ENCODE data around the gene ATP5ME. TPM values are rescaled to one million over a fixed set of nuclear protein-coding genes. Genes with fewer than 3 reads are reported as not detected.

The ATP5ME gene
- total RNA-seq, 4 donors from 2014 or later: 24.7 to 172 (median 91.5) TPM

GRCh38 chr4:683982-684622 lies 10.0 kb upstream of the ATP5ME start:
- DNase-seq: peak in 1 of 2 donors; percentile 64
- in situ Hi-C loops (cut with MboI; ENCODE audit: low sequenced_read_pairs in 4 of 4) (no loop called here), intact Hi-C loops (cut with DNase I; ENCODE audit: low total_unique reads) (loop anchor here (10.0 kb wide), 1 partner anchor 491 kb away; the partner anchor contains the start of gene SPON2)
- TF ChIP-seq POLR2A (IDR thresholded peaks at IDR 0.05): no peak
- TF ChIP-seq, protein P1, sequence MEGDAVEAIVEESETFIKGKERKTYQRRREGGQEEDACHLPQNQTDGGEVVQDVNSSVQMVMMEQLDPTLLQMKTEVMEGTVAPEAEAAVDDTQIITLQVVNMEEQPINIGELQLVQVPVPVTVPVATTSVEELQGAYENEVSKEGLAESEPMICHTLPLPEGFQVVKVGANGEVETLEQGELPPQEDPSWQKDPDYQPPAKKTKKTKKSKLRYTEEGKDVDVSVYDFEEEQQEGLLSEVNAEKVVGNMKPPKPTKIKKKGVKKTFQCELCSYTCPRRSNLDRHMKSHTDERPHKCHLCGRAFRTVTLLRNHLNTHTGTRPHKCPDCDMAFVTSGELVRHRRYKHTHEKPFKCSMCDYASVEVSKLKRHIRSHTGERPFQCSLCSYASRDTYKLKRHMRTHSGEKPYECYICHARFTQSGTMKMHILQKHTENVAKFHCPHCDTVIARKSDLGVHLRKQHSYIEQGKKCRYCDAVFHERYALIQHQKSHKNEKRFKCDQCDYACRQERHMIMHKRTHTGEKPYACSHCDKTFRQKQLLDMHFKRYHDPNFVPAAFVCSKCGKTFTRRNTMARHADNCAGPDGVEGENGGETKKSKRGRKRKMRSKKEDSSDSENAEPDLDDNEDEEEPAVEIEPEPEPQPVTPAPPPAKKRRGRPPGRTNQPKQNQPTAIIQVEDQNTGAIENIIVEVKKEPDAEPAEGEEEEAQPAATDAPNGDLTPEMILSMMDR (IDR thresholded peaks at IDR 0.05 in 4 of 5, conservative IDR thresholded peaks at IDR 0.05 in 1 of 5): peak; percentile 46 to 71 (median 62)
- Histone ChIP-seq H3K9me3 (no peaks in the 10 kb centered on the region), H3K36me3 (no peaks in the 10 kb centered on the region), H3K27me3 (peaks cover 0 to 19% (median 6%) of the 10 kb centered on the region in 3 donors), H3K4me1 (peaks cover 17 to 30% of the 10 kb centered on the region in 2 donors), H3K27ac (no peak overlapping the region), H3K4me3 (no peak overlapping the region)
- ATAC-seq: peak in 1 of 2 donors; percentile 14

- Histone ChIP-seq H3K4me1 (peaks cover 17 to 33% of the 10 kb centered on the region in 2 donors), H3K27me3 (peaks cover 0 to 21% (median 6%) of the 10 kb centered on the region in 3 donors), H3K27ac (no peak overlapping the region), H3K9me3 (no peaks in the 10 kb centered on the region), H3K36me3 (no peaks in the 10 kb centered on the region), H3K4me3 (no peak overlapping the region)
- DNase-seq: no peak
- no peak for ATAC-seq
- intact Hi-C loops (cut with DNase I; ENCODE audit: low total_unique reads): loop anchor here (10.0 kb wide), 1 partner anchor 491 kb away; the partner anchor contains the start of gene SPON2
- no peak for TF ChIP-seq POLR2A (IDR thresholded peaks at IDR 0.05)
- TF ChIP-seq, protein P1 (IDR thresholded peaks at IDR 0.05 in 4 of 5, conservative IDR thresholded peaks at IDR 0.05 in 1 of 5): no peak
- in situ Hi-C loops (cut with MboI; ENCODE audit: low sequenced_read_pairs in 4 of 4): no loop called here
Measured at GRCh38 chr4:683247-683897, 9.3 kb upstream of the ATP5ME start.

DNA sequence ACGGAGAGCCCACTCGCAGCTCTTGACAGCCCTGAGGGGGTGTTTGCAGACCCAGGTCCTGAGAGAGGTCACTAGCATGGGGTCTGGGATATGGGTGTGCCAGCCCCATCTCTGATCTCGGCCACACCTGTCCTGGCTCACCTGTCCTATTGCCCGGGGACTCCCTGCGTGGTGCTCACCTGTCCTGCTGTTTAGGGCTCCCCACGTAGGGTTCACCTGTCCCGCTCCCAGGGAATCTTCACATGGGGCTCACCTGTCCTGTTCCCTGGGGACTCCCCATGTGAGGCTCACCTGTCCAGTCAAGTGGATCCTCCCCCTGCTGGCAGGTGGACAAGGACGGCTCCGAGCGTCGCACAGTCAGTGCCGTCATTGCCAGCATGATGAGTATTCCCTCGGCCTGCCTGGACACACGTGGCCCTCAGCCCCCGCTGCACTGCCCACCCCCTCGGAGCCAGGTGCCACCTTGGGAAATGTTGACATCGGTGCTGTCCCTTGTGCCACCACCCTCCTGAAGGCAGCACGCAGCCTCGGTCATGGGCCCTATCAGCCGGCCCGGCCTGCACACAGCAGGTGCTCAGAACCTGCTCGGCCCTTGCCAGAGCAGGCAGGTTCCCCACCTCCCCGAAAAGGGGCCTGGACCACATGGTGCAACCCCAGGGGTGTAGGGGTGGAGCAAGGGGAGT lies 8.6 kb upstream of the ATP5ME start:
- intact Hi-C loops (cut with DNase I; ENCODE audit: low total_unique reads) (loop anchor here (10.0 kb wide), 1 partner anchor 492 kb away; the partner anchor contains the start of gene SPON2), in situ Hi-C loops (cut with MboI; ENCODE audit: low sequenced_read_pairs in 4 of 4) (no loop called here)
- peaks cover 17 to 29% of the 10 kb centered on the region in 2 donors for H3K4me1 ChIP-seq
- H3K4me3 ChIP-seq: no peak overlapping the region
- H3K27ac ChIP-seq: no peak overlapping the region
- ATAC-seq (no peak), DNase-seq (no peak)
- TF ChIP-seq, protein P1 (IDR thresholded peaks at IDR 0.05 in 4 of 5, conservative IDR thresholded peaks at IDR 0.05 in 1 of 5): no peak
- TF ChIP-seq POLR2A (IDR thresholded peaks at IDR 0.05): no peak
- H3K9me3 ChIP-seq: no peaks in the 10 kb centered on the region
- no peaks in the 10 kb centered on the region for H3K36me3 ChIP-seq
- H3K27me3 ChIP-seq: peaks cover 0 to 21% (median 6%) of the 10 kb centered on the region in 3 donors

- H3K27me3 ChIP-seq: peaks cover 0 to 21% (median 6%) of the 10 kb centered on the region in 3 donors
- DNase-seq (no peak), ATAC-seq (no peak)
- TF ChIP-seq POLR2A (IDR thresholded peaks at IDR 0.05): no peak
- TF ChIP-seq, protein P1 (IDR thresholded peaks at IDR 0.05 in 4 of 5, conservative IDR thresholded peaks at IDR 0.05 in 1 of 5): no peak
- H3K27ac ChIP-seq: no peak overlapping the region
- H3K4me1 ChIP-seq: peaks cover 15 to 31% of the 10 kb centered on the region in 2 donors
- H3K36me3 ChIP-seq: no peaks in the 10 kb centered on the region
- H3K4me3 ChIP-seq: peak overlapping the region in 1 of 4 donors; percentile 24
- in situ Hi-C loops (cut with MboI; ENCODE audit: low sequenced_read_pairs in 4 of 4): no loop called here
- no peaks in the 10 kb centered on the region for H3K9me3 ChIP-seq
- intact Hi-C loops (cut with DNase I; ENCODE audit: low total_unique reads): loop anchor here (10.0 kb wide), 1 partner anchor 493 kb away; the partner anchor contains the start of gene SPON2
Measured at GRCh38 chr4:681736-682451, 7.8 kb upstream of the ATP5ME start.

Measured in gastrocnemius medialis (tissue), 4 donors.